SK-N-SH (cell line): ENCODE results near the gene CRYBA2. TPM values are rescaled to one million over a fixed set of nuclear protein-coding genes. Genes with fewer than 3 reads are reported as not detected.
A peak's percentile ranks its signal among the peaks of the same experiment; 100 is the strongest.

Experiments
- CTCF ChIA-PET: fragments of 300-600, 350-600 bp; formaldehyde crosslinking; extraction: SDS; loops from one replicate; lab custom pipeline; 2021; lab: Yijun Ruan, JAX
- POLR2A ChIA-PET: fragments of 350-600 bp; sonication (Branson Sonifier 250); formaldehyde crosslinking; extraction: SDS; loops from one replicate; lab custom pipeline; 2020; ENCODE audit warnings: antibody characterized with exemption, inconsistent platforms; lab: Yijun Ruan, JAX
- DNase-seq: peaks from one replicate; pipeline ENCODE4 v3.0.0; 2012
- H2AFZ ChIP-seq: fragments of 200-600 bp; sonication (generic); 2 replicates; pipeline ENCODE4 v1.8.1; 2016; ENCODE audit warnings: antibody characterized with exemption, mild to moderate bottlenecking, low read depth
- H3F3A ChIP-seq: fragments of 200-600 bp; sonication (generic); replicated peaks from 2 replicates; pipeline ENCODE3; 2016; ENCODE audit warnings: antibody characterized with exemption, mild to moderate bottlenecking; ENCODE audit not compliant: insufficient read depth
- H3K27ac ChIP-seq, 2 experiments: fragments of 200-500 bp in 1 of 2; fragments of 200-600 bp in 1 of 2; sonication (Bioruptor generic) in 1 of 2; sonication (generic), shearing (Covaris generic) in 1 of 2; 2 replicates each; pipeline versions ENCODE4 v1.5.1 to v1.6.1; 2014 to 2016; ENCODE audit warnings: low read depth in 2 of 2, inconsistent platforms in 1 of 2, low read length in 1 of 2, mild to moderate bottlenecking in 1 of 2, mixed read lengths in 1 of 2
- H3K27me3 ChIP-seq: fragments of 200-600 bp; sonication (generic), shearing (Covaris generic); 2 replicates; pipeline ENCODE4 v1.6.1; 2016; ENCODE audit warnings: mixed run types; ENCODE audit not compliant: insufficient read depth
- H3K36me3 ChIP-seq, 2 experiments: fragments of 200-500 bp in 1 of 2; fragments of 200-600 bp in 1 of 2; sonication (Bioruptor generic) in 1 of 2; sonication (generic) in 1 of 2; replicated peaks in 1 of 2; 2 replicates each; pipeline versions ENCODE3 to v1.5.1; 2014 to 2016; ENCODE audit warnings: low read length in 1 of 2, mild to moderate bottlenecking in 1 of 2; ENCODE audit not compliant: insufficient read depth in 2 of 2, control insufficient read depth in 1 of 2
- H3K4me1 ChIP-seq, 2 experiments: fragments of 200-500 bp in 1 of 2; fragments of 200-600 bp in 1 of 2; sonication (Bioruptor generic) in 1 of 2; sonication (generic), shearing (Covaris generic) in 1 of 2; 2 replicates each; pipeline versions ENCODE4 v1.5.1 to v1.6.1; 2014 to 2016; ENCODE audit warnings: low read depth in 1 of 2, low read length in 1 of 2, mixed run types in 1 of 2; ENCODE audit not compliant: insufficient read depth in 2 of 2, control insufficient read depth in 1 of 2
- H3K4me2 ChIP-seq: fragments of 200-600 bp; sonication (generic), shearing (Covaris generic); 2 replicates; pipeline ENCODE4 v1.6.1; 2017; ENCODE audit warnings: mixed run types
- H3K4me3 ChIP-seq, 2 experiments: fragments of 200-500 bp in 1 of 2; fragments of 200-600 bp in 1 of 2; sonication (Bioruptor generic) in 1 of 2; sonication (generic), shearing (Covaris generic) in 1 of 2; 2 replicates each; pipeline versions ENCODE4 v1.5.1 to v1.8.1; 2014 to 2016; ENCODE audit warnings: low read depth in 2 of 2, inconsistent platforms in 1 of 2, low read length in 1 of 2, mild to moderate bottlenecking in 1 of 2, mixed read lengths in 1 of 2, moderate library complexity in 1 of 2
- H3K79me2 ChIP-seq: fragments of 200-600 bp; sonication (generic); 2 replicates; pipeline ENCODE4 v1.8.1; 2017; ENCODE audit warnings: mild to moderate bottlenecking; ENCODE audit not compliant: insufficient read depth
- H3K9ac ChIP-seq: fragments of 200-600 bp; sonication (generic); 2 replicates; pipeline ENCODE4 v1.6.1; 2017; ENCODE audit warnings: mixed run types
- H3K9me2 ChIP-seq: fragments of 200-600 bp; sonication (generic); 2 replicates; pipeline ENCODE4 v1.6.1; 2017; ENCODE audit warnings: mixed run types
- H3K9me3 ChIP-seq: fragments of 200-600 bp; sonication (generic); 2 replicates; pipeline ENCODE4 v1.6.1; 2017; ENCODE audit warnings: mixed run types, mild to moderate bottlenecking, moderate library complexity
- H4K20me1 ChIP-seq: fragments of 200-600 bp; sonication (generic); 2 replicates; pipeline ENCODE4 v1.6.1; 2017; ENCODE audit warnings: mild to moderate bottlenecking, mixed run types; ENCODE audit not compliant: insufficient read depth
- CHD2 ChIP-seq: fragments of 150-350 bp; IDR thresholded peaks from 2 replicates; pipeline ENCODE4 v1.6.1; 2018; ENCODE audit warnings: low read length; ENCODE audit not compliant: partially characterized antibody
- EP300 ChIP-seq, 2 experiments: IDR thresholded peaks; 2 replicates each; pipeline versions ENCODE4 v1.4.0 to v1.6.1; 2012; ENCODE audit warnings: borderline replicate concordance in 1 of 2, low read depth in 1 of 2, low read length in 1 of 2
- FOXJ3 ChIP-seq: sonication (generic); formaldehyde crosslinking; IDR thresholded peaks from 2 replicates; pipeline ENCODE4 v1.5.1; 2020; ENCODE audit warnings: mild to moderate bottlenecking, missing genetic modification reagents
- GATA2 ChIP-seq: sonication (generic); formaldehyde crosslinking; IDR thresholded peaks from 2 replicates; pipeline ENCODE4 v1.5.0; 2020; ENCODE audit warnings: mild to moderate bottlenecking, missing genetic modification reagents
- MXI1 ChIP-seq: IDR thresholded peaks from 2 replicates; pipeline ENCODE4 v1.6.1; 2012; ENCODE audit warnings: mild to moderate bottlenecking, low read depth, low read length, improper control_type of control experiment
- RAD21 ChIP-seq: IDR thresholded peaks from 2 replicates; pipeline ENCODE4 v1.6.1; 2012; ENCODE audit warnings: mild to moderate bottlenecking, low read length
- RCOR1 ChIP-seq: fragments of 150-350 bp; IDR thresholded peaks from 2 replicates; pipeline ENCODE4 v1.6.1; 2017; ENCODE audit warnings: antibody characterized with exemption, low read length
- SIN3A ChIP-seq: IDR thresholded peaks from 2 replicates; pipeline ENCODE4 v1.6.1; 2012; ENCODE audit warnings: low read depth, mild to moderate bottlenecking, low read length, moderate library complexity, borderline replicate concordance
- SMC3 ChIP-seq: IDR thresholded peaks from 2 replicates; pipeline ENCODE4 v1.6.1; 2012; ENCODE audit warnings: low read depth, low read length, improper control_type of control experiment
- TAF1 ChIP-seq: IDR thresholded peaks from 2 replicates; pipeline ENCODE4 v1.6.1; 2012; ENCODE audit warnings: low read depth, mild to moderate bottlenecking, low read length, moderate library complexity, borderline replicate concordance
- WGBS: methylation state at CpG from one replicate; pipeline ENCODE4 v1.1.6; 2017; ENCODE audit warnings: low lambda C conversion rate; 5-methylcytosine and 5-hydroxymethylcytosine counted together
- polyA plus RNA-seq, 3 experiments: library from polyadenylated mRNA; depleted of rRNA; stranded (reverse); fragments of >200 nt; gene quantifications; 2 replicates each; pipeline ENCODE4 v1.2.3, GENCODE V29; 2012
- TF ChIP-seq, protein P1 (sequence below): IDR thresholded peaks from 2 replicates; pipeline ENCODE4 v1.6.1; 2012; ENCODE audit warnings: mild to moderate bottlenecking, low read depth, low read length, moderate library complexity
- TF ChIP-seq, protein P2 (sequence below): IDR thresholded peaks from 2 replicates; pipeline ENCODE4 v1.4.0; 2012; ENCODE audit warnings: low read depth, borderline replicate concordance

CRYBA2 gene
- polyA plus RNA-seq, 1 of the 3 experiments (the other 2 are of a cell fraction), result not detected

DNA sequence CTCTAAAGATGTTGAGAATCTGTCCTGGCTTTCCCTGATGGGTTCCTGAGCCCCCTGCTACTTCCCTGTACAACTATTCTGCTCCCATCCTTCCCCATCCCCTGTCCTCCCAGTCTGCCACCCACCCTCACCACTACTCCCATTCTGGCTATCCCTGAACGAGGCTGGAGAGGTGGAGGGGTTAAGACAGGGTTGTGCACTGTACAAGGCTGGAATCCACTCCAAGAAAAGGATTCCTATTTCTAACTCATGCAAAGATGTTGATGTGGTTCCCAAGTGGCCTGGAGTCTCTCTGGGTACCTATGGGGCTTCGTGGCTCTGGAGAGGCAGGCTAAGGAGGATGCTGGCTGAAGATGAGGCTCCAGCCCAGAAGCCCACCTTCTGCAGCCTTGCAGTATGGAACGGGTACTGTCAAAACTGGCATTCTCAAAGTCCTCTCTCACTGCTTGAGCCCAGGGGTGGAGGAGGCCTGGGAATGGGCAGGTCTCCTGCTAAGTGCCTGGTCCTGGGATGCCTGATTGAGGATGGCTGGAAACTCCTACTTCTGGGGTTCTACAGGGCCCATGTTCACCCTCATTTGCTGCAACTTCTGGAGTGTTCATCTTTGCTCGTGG lies 7.0 kb downstream of the CRYBA2 start (continued):
- TF ChIP-seq, protein P1, sequence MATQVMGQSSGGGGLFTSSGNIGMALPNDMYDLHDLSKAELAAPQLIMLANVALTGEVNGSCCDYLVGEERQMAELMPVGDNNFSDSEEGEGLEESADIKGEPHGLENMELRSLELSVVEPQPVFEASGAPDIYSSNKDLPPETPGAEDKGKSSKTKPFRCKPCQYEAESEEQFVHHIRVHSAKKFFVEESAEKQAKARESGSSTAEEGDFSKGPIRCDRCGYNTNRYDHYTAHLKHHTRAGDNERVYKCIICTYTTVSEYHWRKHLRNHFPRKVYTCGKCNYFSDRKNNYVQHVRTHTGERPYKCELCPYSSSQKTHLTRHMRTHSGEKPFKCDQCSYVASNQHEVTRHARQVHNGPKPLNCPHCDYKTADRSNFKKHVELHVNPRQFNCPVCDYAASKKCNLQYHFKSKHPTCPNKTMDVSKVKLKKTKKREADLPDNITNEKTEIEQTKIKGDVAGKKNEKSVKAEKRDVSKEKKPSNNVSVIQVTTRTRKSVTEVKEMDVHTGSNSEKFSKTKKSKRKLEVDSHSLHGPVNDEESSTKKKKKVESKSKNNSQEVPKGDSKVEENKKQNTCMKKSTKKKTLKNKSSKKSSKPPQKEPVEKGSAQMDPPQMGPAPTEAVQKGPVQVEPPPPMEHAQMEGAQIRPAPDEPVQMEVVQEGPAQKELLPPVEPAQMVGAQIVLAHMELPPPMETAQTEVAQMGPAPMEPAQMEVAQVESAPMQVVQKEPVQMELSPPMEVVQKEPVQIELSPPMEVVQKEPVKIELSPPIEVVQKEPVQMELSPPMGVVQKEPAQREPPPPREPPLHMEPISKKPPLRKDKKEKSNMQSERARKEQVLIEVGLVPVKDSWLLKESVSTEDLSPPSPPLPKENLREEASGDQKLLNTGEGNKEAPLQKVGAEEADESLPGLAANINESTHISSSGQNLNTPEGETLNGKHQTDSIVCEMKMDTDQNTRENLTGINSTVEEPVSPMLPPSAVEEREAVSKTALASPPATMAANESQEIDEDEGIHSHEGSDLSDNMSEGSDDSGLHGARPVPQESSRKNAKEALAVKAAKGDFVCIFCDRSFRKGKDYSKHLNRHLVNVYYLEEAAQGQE, result no peak
- no peak for TF ChIP-seq FOXJ3 (CRISPR knock-in tag)
- no peak for TF ChIP-seq TAF1
- TF ChIP-seq SIN3A, result no peak
- TF ChIP-seq, protein P2, sequence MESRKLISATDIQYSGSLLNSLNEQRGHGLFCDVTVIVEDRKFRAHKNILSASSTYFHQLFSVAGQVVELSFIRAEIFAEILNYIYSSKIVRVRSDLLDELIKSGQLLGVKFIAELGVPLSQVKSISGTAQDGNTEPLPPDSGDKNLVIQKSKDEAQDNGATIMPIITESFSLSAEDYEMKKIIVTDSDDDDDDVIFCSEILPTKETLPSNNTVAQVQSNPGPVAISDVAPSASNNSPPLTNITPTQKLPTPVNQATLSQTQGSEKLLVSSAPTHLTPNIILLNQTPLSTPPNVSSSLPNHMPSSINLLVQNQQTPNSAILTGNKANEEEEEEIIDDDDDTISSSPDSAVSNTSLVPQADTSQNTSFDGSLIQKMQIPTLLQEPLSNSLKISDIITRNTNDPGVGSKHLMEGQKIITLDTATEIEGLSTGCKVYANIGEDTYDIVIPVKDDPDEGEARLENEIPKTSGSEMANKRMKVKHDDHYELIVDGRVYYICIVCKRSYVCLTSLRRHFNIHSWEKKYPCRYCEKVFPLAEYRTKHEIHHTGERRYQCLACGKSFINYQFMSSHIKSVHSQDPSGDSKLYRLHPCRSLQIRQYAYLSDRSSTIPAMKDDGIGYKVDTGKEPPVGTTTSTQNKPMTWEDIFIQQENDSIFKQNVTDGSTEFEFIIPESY, result no peak
- TF ChIP-seq RCOR1, result no peak
- TF ChIP-seq EP300 (IDR thresholded peaks at IDR 0.05; ENCODE audit: borderline replicate concordance in 1 of 2, low read depth in 1 of 2, low read length in 1 of 2), result no peak

DNA sequence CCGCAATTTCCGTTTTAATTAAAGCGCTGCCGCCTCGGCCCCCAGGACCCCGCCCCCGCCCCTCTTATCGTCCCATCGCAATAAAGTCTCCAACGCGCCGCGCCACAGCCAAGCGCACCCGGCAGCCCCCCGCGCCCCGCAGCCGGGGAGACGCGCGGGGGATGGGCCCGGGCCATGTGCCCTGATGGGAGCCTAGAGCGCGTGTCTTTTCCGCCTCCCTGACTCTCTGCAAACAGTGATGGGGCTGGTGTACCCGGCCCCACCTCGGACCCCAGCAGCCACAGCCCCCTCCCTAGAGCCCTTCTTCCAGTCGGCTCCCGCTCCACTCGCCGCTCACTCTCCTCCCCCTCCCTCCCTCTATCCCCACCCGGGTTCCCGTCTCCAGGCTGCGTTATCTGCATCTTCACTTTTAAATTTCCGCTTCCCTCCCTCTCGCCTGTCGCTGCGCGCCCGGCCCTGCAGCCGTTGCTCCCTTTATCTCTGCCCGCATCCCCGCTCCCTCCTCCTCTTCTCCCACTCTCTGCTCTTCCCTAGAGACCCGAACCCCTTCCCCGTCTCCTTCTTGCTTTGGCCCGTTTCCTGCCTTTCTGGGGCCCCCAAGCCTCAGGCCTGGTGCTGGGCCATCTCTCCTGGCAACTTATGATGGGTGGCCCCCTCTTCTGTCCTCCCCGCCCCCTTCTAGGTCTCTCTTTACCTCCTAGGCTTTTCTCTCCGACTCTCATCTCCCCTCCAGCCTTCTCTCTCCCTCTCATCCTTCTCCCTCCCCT lies 7.7 kb downstream of the CRYBA2 start:
- Histone ChIP-seq H3K4me3 (peak overlapping the region in 1 of 2 experiments; percentile 45; a peak in 2 of 4 replicates), H3K79me2 (no peaks in the 10 kb centered on the region), H4K20me1 (no peaks in the 10 kb centered on the region), H3K4me1 (peaks cover 0 to 31% of the 10 kb centered on the region in 2 experiments; a peak in 2 of 4 replicates), H3K9me3 (no peaks in the 10 kb centered on the region), H3K36me3 (no peaks in the 10 kb centered on the region), H3K4me2 (peak overlapping the region; percentile 7; the same call in 1 of the 2 replicates), H3K27me3 (peaks cover 42% of the 10 kb centered on the region), H3F3A (no peaks in the 10 kb centered on the region), H2AFZ (no peak overlapping the region), H3K9me2 (no peaks in the 10 kb centered on the region), H3K9ac (no peak overlapping the region), H3K27ac (peak overlapping the region in 1 of 2 experiments; percentile 89; a peak in 2 of 4 replicates)
- ChIA-PET POLR2A (interaction anchor here (0.8 to 6.4 kb wide), 7 partner anchors 10 to 232 kb away, joined by 3 to 89 read pairs (median 4); partner anchors contain the start of gene CDK5R2), CTCF (interaction anchor here (1.2 to 12.4 kb wide), 9 partner anchors 9 to 310 kb away, joined by 4 to 208 read pairs (median 11); partner anchors contain the start of genes CDK5R2 and CRYBA2)
- WGBS, result 22% methylated on average over 25 of the region's 49 CpGs
- peak; percentile 90 for DNase-seq
- TF ChIP-seq FOXJ3 (CRISPR knock-in tag), result peak; percentile 38; the same call in 1 of the 2 replicates
- TF ChIP-seq EP300 (IDR thresholded peaks at IDR 0.05; ENCODE audit: borderline replicate concordance in 1 of 2, low read depth in 1 of 2, low read length in 1 of 2), result peak in 1 of 2 experiments; percentile 56; a peak in 1 of 4 replicates
- TF ChIP-seq CHD2, result peak; percentile 36
- TF ChIP-seq MXI1, result peak; percentile 72; the same call in 1 of the 2 replicates
- TF ChIP-seq GATA2 (CRISPR knock-in tag), result peak; percentile 79
- TF ChIP-seq RAD21, result 0 out of 2 replicates have a peak, but pooled peaks have one; percentile 4
- TF ChIP-seq RCOR1, result no peak
- no peak for TF ChIP-seq SMC3
